ENCODE measurements around the gene KCTD6. TPM values are rescaled to one million over a fixed set of nuclear protein-coding genes. Genes with fewer than 3 reads are reported as not detected.

Gene KCTD6
- total RNA-seq, 1 donor from 2014 or later, result 23.5 TPM

GRCh38 chr3:58528629-58529028 lies 36.7 kb downstream of the KCTD6 start:
- Mint-ChIP-seq H3K36me3 (no peaks in the 10 kb centered on the region), H3K9me3 (no peaks in the 10 kb centered on the region), H3K27me3 (no peaks in the 10 kb centered on the region), H3K27ac (no peak overlapping the region), H3K4me3 (no peak overlapping the region), H3K4me1 (ENCODE audit: unreplicated experiment) (peaks cover 7% of the 10 kb centered on the region)
- TF ChIP-seq CTCF (conservative IDR thresholded peaks at IDR 0.05), result no peak
- DNase-seq (ENCODE audit: extremely low spot score, unreplicated experiment), result no peak

GRCh38 chr3:58529516-58530353 lies 37.8 kb downstream of the KCTD6 start:
- H3K4me3 Mint-ChIP-seq, result no peak overlapping the region
- H3K27me3 Mint-ChIP-seq, result no peaks in the 10 kb centered on the region
- H3K27ac Mint-ChIP-seq, result no peak overlapping the region
- peaks cover 7% of the 10 kb centered on the region for H3K4me1 Mint-ChIP-seq (ENCODE audit: unreplicated experiment)
- no peaks in the 10 kb centered on the region for H3K36me3 Mint-ChIP-seq
- no peak for DNase-seq (ENCODE audit: extremely low spot score, unreplicated experiment)
- no peaks in the 10 kb centered on the region for H3K9me3 Mint-ChIP-seq
- TF ChIP-seq CTCF (conservative IDR thresholded peaks at IDR 0.05), result peak; percentile 59

GRCh38 chr3:58530354-58530865 lies 38.5 kb downstream of the KCTD6 start:
- H3K27ac Mint-ChIP-seq, result no peak overlapping the region
- H3K27me3 Mint-ChIP-seq, result no peaks in the 10 kb centered on the region
- no peaks in the 10 kb centered on the region for H3K9me3 Mint-ChIP-seq
- no peak for TF ChIP-seq CTCF (conservative IDR thresholded peaks at IDR 0.05)
- no peaks in the 10 kb centered on the region for H3K36me3 Mint-ChIP-seq
- no peak overlapping the region for H3K4me3 Mint-ChIP-seq
- peaks cover 7% of the 10 kb centered on the region for H3K4me1 Mint-ChIP-seq (ENCODE audit: unreplicated experiment)
- DNase-seq (ENCODE audit: extremely low spot score, unreplicated experiment), result no peak

GRCh38 chr3:58531555-58531954 lies 39.7 kb downstream of the KCTD6 start:
- TF ChIP-seq CTCF (conservative IDR thresholded peaks at IDR 0.05), result no peak
- Mint-ChIP-seq H3K4me1 (ENCODE audit: unreplicated experiment) (peaks cover 16% of the 10 kb centered on the region), H3K27me3 (no peaks in the 10 kb centered on the region), H3K27ac (no peak overlapping the region), H3K9me3 (no peaks in the 10 kb centered on the region), H3K4me3 (no peak overlapping the region), H3K36me3 (no peaks in the 10 kb centered on the region)
- DNase-seq (ENCODE audit: extremely low spot score, unreplicated experiment), result no peak

GRCh38 chr3:58531956-58532355 lies 40.1 kb downstream of the KCTD6 start:
- Mint-ChIP-seq H3K27ac (no peak overlapping the region), H3K4me1 (ENCODE audit: unreplicated experiment) (peaks cover 20% of the 10 kb centered on the region), H3K36me3 (no peaks in the 10 kb centered on the region), H3K27me3 (no peaks in the 10 kb centered on the region), H3K4me3 (no peak overlapping the region), H3K9me3 (no peaks in the 10 kb centered on the region)
- no peak for DNase-seq (ENCODE audit: extremely low spot score, unreplicated experiment)
- TF ChIP-seq CTCF (conservative IDR thresholded peaks at IDR 0.05), result no peak
